Adipocyte (in vitro differentiated cells): Measurements from ENCODE around the gene HTR5A.

Experiments
- DNase-seq: peaks from one replicate; pipeline ENCODE4 v3.0.0-alpha.2; 2015; ENCODE audit warnings: low read depth
- H3K27me3 ChIP-seq: replicated peaks from 2 replicates; pipeline ENCODE4 v1.7.0; 2013; ENCODE audit warnings: mild to moderate bottlenecking, low read length, moderate library complexity; ENCODE audit not compliant: control insufficient read depth, insufficient read depth
- H3K36me3 ChIP-seq: 2 replicates; pipeline ENCODE4 v1.7.0; 2013; ENCODE audit warnings: low read length, mild to moderate bottlenecking, moderate library complexity; ENCODE audit not compliant: control insufficient read depth, insufficient read depth, severe bottlenecking
- H3K4me1 ChIP-seq: 2 replicates; pipeline ENCODE4 v1.7.0; 2013; ENCODE audit warnings: mild to moderate bottlenecking, low read length, moderate library complexity; ENCODE audit not compliant: control insufficient read depth, insufficient read depth
- H3K4me3 ChIP-seq: 2 replicates; pipeline ENCODE4 v1.7.0; 2013; ENCODE audit warnings: mild to moderate bottlenecking, low read length, moderate library complexity
- H3K9ac ChIP-seq: 2 replicates; pipeline ENCODE4 v1.7.0; 2013; ENCODE audit warnings: mild to moderate bottlenecking, low read length, moderate library complexity
- H3K9me3 ChIP-seq: 2 replicates; pipeline ENCODE4 v1.7.0; 2013; ENCODE audit warnings: mild to moderate bottlenecking, low read length, moderate library complexity; ENCODE audit not compliant: control insufficient read depth

The HTR5A gene

DNA sequence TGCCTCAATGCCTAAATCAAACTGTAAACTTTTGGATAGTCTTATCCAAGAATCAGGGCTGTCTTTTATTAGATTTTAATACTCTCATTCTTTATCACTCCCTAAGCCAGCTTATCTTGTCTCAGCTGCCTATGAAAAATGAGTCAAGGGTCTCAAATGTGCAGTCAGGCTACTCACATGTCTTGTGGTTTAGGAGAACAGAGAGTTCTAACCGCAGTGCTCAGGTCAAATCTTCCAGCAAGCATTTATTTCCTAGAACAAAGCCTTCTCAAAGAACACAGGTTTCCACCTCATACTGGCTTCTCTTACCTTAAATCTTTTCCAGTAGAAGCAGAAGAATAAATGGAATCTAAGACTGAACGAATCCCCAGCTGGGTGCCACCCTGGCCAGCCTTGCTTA is 23.5 kb downstream of the HTR5A start:
- Histone ChIP-seq H3K4me3 (no peak overlapping the region), H3K4me1 (no peaks in the 10 kb centered on the region), H3K9me3 (no peaks in the 10 kb centered on the region), H3K27me3 (peaks cover 4% of the 10 kb centered on the region), H3K9ac (no peak overlapping the region), H3K36me3 (no peaks in the 10 kb centered on the region)
- no peak for DNase-seq

DNA sequence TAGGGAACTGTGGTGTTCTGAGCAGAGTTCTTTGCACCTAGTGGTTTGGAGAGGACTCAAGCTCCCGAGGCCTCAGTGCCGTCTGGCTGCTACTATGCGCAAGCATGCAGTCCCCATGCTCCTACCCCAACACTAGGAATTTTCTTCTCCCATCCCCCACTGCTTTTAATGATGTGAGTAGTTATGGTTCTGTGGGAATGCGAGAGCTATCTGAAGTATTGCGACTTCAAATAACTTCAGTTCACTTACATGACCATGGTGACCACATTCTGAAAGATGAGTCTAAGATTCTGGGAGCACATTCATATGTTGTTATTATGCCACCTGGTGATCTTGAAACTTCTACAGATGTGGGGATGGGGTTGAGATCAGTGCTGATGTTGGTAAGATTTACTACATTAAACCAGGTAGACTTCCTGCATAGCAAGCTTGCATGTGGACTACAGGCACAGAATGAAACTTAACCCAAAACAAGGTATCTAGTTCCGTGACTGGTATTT is 24.6 kb downstream of the HTR5A start:
- H3K27me3 ChIP-seq: peaks cover 4% of the 10 kb centered on the region
- no peaks in the 10 kb centered on the region for H3K9me3 ChIP-seq
- H3K4me3 ChIP-seq: no peak overlapping the region
- no peak for DNase-seq
- no peaks in the 10 kb centered on the region for H3K4me1 ChIP-seq
- no peak overlapping the region for H3K9ac ChIP-seq
- H3K36me3 ChIP-seq: no peaks in the 10 kb centered on the region

DNA sequence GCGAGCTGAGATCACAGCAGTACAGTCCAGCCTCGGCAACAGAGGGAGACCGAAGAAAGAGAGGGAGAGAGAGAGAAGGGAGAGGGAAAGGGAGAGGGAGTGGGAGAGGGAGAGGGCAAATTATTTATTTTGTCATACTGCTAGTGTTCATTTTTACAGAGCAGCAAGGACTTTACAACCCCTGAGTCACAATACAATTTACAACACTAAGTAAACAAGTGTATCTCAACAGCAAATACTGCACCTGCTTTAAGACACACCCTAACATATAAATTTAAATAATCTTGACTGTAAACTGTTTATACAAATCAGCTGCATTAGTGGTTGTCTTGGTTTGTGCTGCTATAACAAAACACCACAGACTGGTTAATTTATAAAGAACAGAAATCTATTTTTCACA is 27.2 kb downstream of the HTR5A start:
- H3K4me1 ChIP-seq: no peaks in the 10 kb centered on the region
- no peak for DNase-seq
- no peak overlapping the region for H3K4me3 ChIP-seq
- no peak overlapping the region for H3K9ac ChIP-seq
- H3K36me3 ChIP-seq: no peaks in the 10 kb centered on the region
- H3K9me3 ChIP-seq: no peaks in the 10 kb centered on the region
- peaks cover 8% of the 10 kb centered on the region for H3K27me3 ChIP-seq

DNA sequence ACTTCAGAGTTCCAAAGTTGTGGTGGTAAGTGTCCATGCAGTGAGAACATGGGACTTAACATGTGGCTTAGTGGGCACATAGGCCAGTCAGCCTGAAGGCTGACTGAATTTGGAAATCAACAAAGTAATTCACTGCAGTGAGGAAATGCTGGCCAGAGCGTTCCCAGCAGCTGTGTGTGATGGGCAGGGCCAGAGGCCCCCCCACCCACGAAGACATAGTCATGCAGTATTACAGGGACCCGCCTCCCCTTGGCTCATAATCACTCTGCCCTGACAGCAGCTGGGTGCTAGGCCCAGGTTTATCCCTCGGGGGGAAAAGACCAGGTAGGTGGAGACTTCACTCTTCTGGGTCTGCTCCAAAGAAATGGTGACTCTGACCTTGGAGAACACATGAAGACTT is 33.7 kb downstream of the HTR5A start:
- Histone ChIP-seq H3K9ac (no peak overlapping the region), H3K4me3 (no peak overlapping the region), H3K9me3 (no peaks in the 10 kb centered on the region), H3K36me3 (no peaks in the 10 kb centered on the region), H3K27me3 (peaks cover 21% of the 10 kb centered on the region), H3K4me1 (no peaks in the 10 kb centered on the region)
- DNase-seq: no peak

- no peak overlapping the region for H3K4me3 ChIP-seq
- DNase-seq: no peak
- no peaks in the 10 kb centered on the region for H3K4me1 ChIP-seq
- H3K36me3 ChIP-seq: no peaks in the 10 kb centered on the region
- H3K9me3 ChIP-seq: no peaks in the 10 kb centered on the region
- H3K27me3 ChIP-seq: peaks cover 27% of the 10 kb centered on the region
- no peak overlapping the region for H3K9ac ChIP-seq
Measured at GRCh38 chr7:155104913-155105312, 34.8 kb downstream of the HTR5A start.

DNA sequence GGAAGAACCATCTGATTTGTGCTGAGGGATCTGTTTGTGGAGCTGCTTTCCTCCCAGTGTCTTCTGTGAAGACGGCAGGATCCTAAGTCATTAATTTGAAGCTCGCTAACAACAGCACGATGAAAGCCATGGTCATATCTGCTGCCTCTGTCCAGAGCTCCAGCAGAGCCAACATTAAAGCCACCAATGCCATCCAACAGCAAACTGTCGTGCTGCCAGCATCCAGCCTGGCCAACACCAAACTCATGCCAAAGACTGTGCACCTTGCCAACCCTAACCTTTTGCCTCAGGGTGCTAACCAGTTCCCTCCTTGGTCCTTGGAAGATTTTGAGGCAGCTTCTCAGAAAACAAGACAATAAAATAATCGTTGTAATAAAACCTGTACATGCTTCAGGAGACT is 36.2 kb downstream of the HTR5A start:
- no peak for DNase-seq
- no peak overlapping the region for H3K9ac ChIP-seq
- no peaks in the 10 kb centered on the region for H3K9me3 ChIP-seq
- H3K4me3 ChIP-seq: no peak overlapping the region
- H3K27me3 ChIP-seq: peaks cover 28% of the 10 kb centered on the region
- H3K4me1 ChIP-seq: no peaks in the 10 kb centered on the region
- no peaks in the 10 kb centered on the region for H3K36me3 ChIP-seq

DNA sequence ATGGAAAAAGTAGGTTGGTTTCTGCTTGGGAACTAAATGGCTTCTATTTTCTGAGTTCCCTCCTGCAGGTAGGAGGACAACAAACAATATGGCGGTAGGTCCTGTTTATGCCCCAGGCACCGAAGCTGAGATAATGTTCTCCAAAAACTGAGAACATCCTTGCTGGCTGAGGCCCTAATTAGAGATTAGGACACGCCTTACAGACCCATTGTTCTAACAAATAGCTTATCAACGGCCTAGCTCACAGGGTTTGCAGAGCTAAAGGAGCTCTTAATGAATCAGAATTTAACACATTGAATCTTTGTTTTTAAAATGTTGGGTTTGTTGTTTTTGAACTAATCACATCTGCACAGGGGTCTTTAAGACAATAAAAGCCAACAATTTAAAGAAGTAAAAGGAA is 37.0 kb downstream of the HTR5A start:
- Histone ChIP-seq H3K4me1 (no peaks in the 10 kb centered on the region), H3K9me3 (no peaks in the 10 kb centered on the region), H3K27me3 (peaks cover 24% of the 10 kb centered on the region), H3K36me3 (no peaks in the 10 kb centered on the region), H3K9ac (no peak overlapping the region), H3K4me3 (no peak overlapping the region)
- DNase-seq: no peak

GRCh38 chr7:155108144-155108901 is 38.2 kb downstream of the HTR5A start:
- Histone ChIP-seq H3K9ac (no peak overlapping the region), H3K9me3 (no peaks in the 10 kb centered on the region), H3K36me3 (no peaks in the 10 kb centered on the region), H3K27me3 (peaks cover 30% of the 10 kb centered on the region), H3K4me3 (no peak overlapping the region), H3K4me1 (no peaks in the 10 kb centered on the region)
- DNase-seq: no peak

DNA sequence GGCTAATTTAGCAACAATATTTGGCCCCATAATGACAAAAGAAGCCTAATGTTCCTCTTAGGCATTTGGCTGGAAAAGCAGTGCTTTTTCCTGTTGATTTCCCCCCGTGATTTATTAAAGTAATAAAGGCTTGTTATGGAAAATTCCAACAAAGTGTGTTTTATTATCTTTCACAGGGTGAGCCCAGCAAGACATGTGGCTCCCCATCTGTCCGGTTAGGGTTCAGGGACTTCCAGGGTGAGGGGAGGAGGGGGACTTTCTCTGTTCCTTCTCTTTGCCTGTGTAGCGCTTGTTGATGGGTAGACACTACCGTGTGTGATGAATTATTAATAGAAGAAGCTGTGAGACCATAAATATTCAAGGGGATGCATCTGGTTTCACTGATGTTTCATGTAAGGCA is 39.0 kb downstream of the HTR5A start:
- Histone ChIP-seq H3K4me1 (no peaks in the 10 kb centered on the region), H3K27me3 (peaks cover 30% of the 10 kb centered on the region), H3K36me3 (no peaks in the 10 kb centered on the region), H3K9ac (no peak overlapping the region), H3K9me3 (no peaks in the 10 kb centered on the region), H3K4me3 (no peak overlapping the region)
- DNase-seq: no peak

GRCh38 chr7:155115288-155115687 is 45.2 kb downstream of the HTR5A start:
- Histone ChIP-seq H3K36me3 (no peaks in the 10 kb centered on the region), H3K27me3 (peaks cover 6% of the 10 kb centered on the region), H3K9ac (no peak overlapping the region), H3K4me3 (no peak overlapping the region), H3K9me3 (peaks cover 5% of the 10 kb centered on the region), H3K4me1 (no peaks in the 10 kb centered on the region)
- DNase-seq: no peak

- Histone ChIP-seq H3K9ac (no peak overlapping the region), H3K4me1 (no peaks in the 10 kb centered on the region), H3K4me3 (no peak overlapping the region), H3K27me3 (no peaks in the 10 kb centered on the region), H3K9me3 (peaks cover 10% of the 10 kb centered on the region), H3K36me3 (no peaks in the 10 kb centered on the region)
- no peak for DNase-seq
Measured at GRCh38 chr7:155119801-155120382, 49.8 kb downstream of the HTR5A start.
